ENCODE measurements around the gene PTPRN2.

GRCh38 chr7:158538156-158538946 lies 49.3 kb downstream of the PTPRN2 start:
- TF ChIP-seq PKNOX1 (IDR thresholded peaks at IDR 0.05) (no peak), FOXM1 (IDR thresholded peaks at IDR 0.05; ENCODE audit: borderline replicate concordance) (no peak), ELF4 (IDR thresholded peaks at IDR 0.05) (no peak), CTBP1 (IDR thresholded peaks at IDR 0.05; ENCODE audit: borderline replicate concordance) (no peak), TARDBP (IDR thresholded peaks at IDR 0.05) (no peak), SP1 (IDR thresholded peaks at IDR 0.05) (no peak)
